Epithelial cell of esophagus (primary cell): ENCODE measurements around the gene SUSD4.

ENCODE experiments used
- DNase-seq: peaks from one replicate; pipeline ENCODE4 v3.0.0; 2010; ENCODE audit warnings: low read depth
- H3K4me3 ChIP-seq: 2 replicates; pipeline ENCODE4 v1.5.1; 2011; ENCODE audit warnings: mild to moderate bottlenecking, low read length, control low read depth
- CTCF ChIP-seq: IDR thresholded peaks from 2 replicates; pipeline ENCODE4 v1.5.1; 2011; ENCODE audit warnings: low read depth, mild to moderate bottlenecking, low read length, control low read depth, inconsistent platforms; ENCODE audit not compliant: insufficient read depth; ENCODE audit errors: missing control alignments

Gene SUSD4

GRCh38 chr1:223180731-223181321 is 183.2 kb downstream of the SUSD4 start:
- no peak overlapping the region for H3K4me3 ChIP-seq
- DNase-seq, result peak; percentile 77
- TF ChIP-seq CTCF, result no peak

DNA sequence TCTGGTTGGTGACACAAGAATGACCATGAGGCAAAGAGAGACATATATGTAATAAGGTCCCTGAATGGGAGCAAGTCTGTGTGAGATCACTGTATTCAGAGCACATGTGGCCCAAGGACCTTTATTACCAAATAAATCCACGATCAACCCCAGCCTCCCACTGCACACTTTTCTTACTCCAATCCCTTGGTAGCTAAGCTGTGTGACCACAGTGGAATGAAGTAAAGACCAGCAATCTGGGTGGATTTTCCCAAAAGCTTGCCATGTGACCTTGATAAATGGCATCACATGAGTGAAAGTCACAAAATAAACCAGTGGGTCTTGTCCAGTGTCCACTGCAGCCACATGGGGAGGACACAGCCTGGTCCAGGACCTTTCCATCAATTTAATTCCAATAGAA is 184.2 kb downstream of the SUSD4 start:
- H3K4me3 ChIP-seq, result no peak overlapping the region
- TF ChIP-seq CTCF, result no peak
- DNase-seq, result no peak

DNA sequence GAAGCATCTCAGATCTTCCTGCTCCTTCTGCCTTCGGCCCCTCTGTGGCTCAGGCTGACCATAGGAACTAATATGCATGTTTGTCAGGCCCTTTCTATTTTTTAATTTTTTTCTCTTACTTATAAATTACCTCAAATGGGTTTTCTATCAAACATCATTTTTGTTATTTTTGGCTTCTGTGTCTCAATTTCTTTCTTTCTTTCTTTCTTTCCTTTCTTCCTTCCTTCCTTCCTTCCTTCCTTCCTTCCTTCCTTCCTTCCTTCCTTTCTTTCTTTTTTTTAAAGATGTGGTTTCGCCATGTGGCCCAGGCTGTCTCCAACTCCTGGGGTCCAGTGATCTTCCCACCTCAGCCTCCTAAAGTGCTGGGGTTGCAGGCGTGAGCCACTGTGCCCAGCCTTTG is 184.7 kb downstream of the SUSD4 start:
- no peak for TF ChIP-seq CTCF
- H3K4me3 ChIP-seq, result no peak overlapping the region

DNA sequence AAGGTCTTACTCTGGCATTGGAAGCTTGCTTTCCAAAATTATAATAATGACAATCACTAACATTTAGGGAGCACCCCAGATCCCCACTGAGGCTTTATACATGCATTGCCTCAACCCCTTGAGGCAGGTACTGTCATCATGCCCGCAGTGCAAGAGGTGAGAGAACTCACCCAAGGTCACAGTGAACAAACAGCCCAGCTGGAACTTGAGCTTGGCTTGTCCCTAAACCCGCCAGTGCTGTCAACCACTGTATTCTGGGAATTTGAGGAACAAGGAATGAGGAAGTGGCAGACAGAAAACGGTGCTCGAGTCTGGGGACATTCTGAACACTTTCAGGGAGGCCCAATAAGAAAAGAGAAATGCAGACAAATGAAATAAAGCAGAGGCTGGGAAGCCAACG is 186.3 kb downstream of the SUSD4 start:
- no peak overlapping the region for H3K4me3 ChIP-seq
- no peak for TF ChIP-seq CTCF
- no peak for DNase-seq

More for the DNA sequence above, 184.7 kb downstream of the SUSD4 start:
- no peak for DNase-seq

DNA sequence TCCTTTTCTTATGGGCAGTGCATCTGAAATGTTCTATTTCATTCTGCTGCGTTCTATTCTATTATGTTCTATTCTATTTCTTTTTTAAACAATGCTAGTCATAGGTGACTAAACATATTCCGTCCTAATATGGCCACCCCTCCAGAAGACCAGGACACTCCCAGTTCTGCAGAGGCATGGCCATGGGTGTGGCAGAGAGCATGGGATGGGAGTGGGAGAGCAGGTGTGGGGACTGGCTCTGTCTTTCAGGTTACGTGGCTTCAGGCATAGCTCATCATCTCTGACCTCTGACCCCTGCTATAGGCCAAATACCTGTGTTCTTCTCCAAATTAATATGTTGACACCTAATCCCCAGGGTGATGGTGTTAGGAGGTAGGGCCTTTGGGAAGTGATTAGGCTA is 187.5 kb downstream of the SUSD4 start:
- no peak for TF ChIP-seq CTCF
- peak; percentile 54 for DNase-seq
- no peak overlapping the region for H3K4me3 ChIP-seq

GRCh38 chr1:223175633-223176032 is 188.3 kb downstream of the SUSD4 start:
- no peak for TF ChIP-seq CTCF
- no peak for DNase-seq
- no peak overlapping the region for H3K4me3 ChIP-seq

DNA sequence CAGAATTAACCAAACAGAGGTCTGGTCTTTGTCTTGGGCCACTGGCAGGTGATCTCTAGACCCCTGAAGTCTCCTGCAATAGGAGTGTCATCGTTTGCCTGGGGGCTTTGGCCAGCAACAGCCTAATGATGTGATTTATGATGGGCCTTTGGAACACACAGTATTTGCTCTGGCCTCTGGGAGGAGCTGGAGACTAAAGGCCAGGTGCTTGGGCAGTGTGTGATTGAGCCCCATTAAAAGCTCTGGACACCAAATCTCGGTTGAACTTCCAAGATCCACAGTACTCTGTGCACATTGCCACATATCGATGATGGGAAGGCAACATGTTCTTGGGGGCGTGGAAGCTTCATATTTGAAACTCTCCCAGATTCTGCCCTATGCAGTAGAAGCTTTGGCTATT is 188.9 kb downstream of the SUSD4 start:
- no peak overlapping the region for H3K4me3 ChIP-seq
- peak; percentile 38 for DNase-seq
- peak; percentile 31 for TF ChIP-seq CTCF
